DND-41 (cell line): ENCODE results near the gene CDKN2B-AS1.

ENCODE experiments used
- ATAC-seq: fragments of 200-7000 bp; cut with Tn5 transposase; 3 replicates; pipeline ENCODE4 v1.9.1; 2021; ENCODE audit warnings: low read depth; ENCODE audit not compliant: insufficient read depth
- DNase-seq: peaks from one replicate; pipeline ENCODE4 v3.0.0-alpha.2; 2020
- H2AFZ ChIP-seq: 2 replicates; pipeline ENCODE4 v1.6.0; 2012; ENCODE audit warnings: low read depth, low read length
- H3K27ac ChIP-seq: 2 replicates; pipeline ENCODE4 v1.5.1; 2012; ENCODE audit warnings: low read length, inconsistent platforms
- H3K27me3 ChIP-seq: fragments of 200-600 bp; sonication (generic); 2 replicates; pipeline ENCODE4 v1.6.0; 2012; ENCODE audit warnings: low read length, mild to moderate bottlenecking, inconsistent platforms; ENCODE audit not compliant: insufficient read depth, poor library complexity
- H3K36me3 ChIP-seq: 2 replicates; pipeline ENCODE4 v1.5.1; 2012; ENCODE audit warnings: low read length, inconsistent platforms; ENCODE audit not compliant: insufficient read depth
- H3K4me1 ChIP-seq: 2 replicates; pipeline ENCODE4 v1.5.1; 2012; ENCODE audit warnings: mild to moderate bottlenecking, low read length; ENCODE audit not compliant: insufficient read depth
- H3K4me2 ChIP-seq: 2 replicates; pipeline ENCODE4 v1.6.0; 2012; ENCODE audit warnings: mild to moderate bottlenecking, moderate library complexity, low read length, inconsistent platforms; ENCODE audit not compliant: insufficient read depth
- H3K4me3 ChIP-seq, 2 experiments: fragments of 200-600 bp in 1 of 2; shearing (Covaris generic) in 1 of 2; 2 replicates each; pipeline ENCODE4 v1.5.1; 2012 to 2016; ENCODE audit warnings: inconsistent platforms in 2 of 2, low read length in 2 of 2, mild to moderate bottlenecking in 2 of 2, low read depth in 1 of 2, moderate library complexity in 1 of 2
- H3K79me2 ChIP-seq: 2 replicates; pipeline ENCODE4 v1.6.0; 2012; ENCODE audit warnings: low read length, inconsistent platforms; ENCODE audit not compliant: insufficient read depth
- H3K9ac ChIP-seq: 2 replicates; pipeline ENCODE4 v1.6.0; 2012; ENCODE audit warnings: low read depth, mild to moderate bottlenecking, inconsistent platforms, low read length, moderate library complexity
- H3K9me3 ChIP-seq: 2 replicates; pipeline ENCODE4 v1.5.1; 2012; ENCODE audit warnings: low read length, moderate library complexity, mild to moderate bottlenecking, inconsistent platforms; ENCODE audit not compliant: insufficient read depth, severe bottlenecking
- H4K20me1 ChIP-seq: 2 replicates; pipeline ENCODE4 v1.6.0; 2012; ENCODE audit warnings: low read length; ENCODE audit not compliant: insufficient read depth
- EZH2 ChIP-seq: IDR thresholded peaks from 3 replicates; pipeline ENCODE4 v1.6.1; 2012; ENCODE audit warnings: borderline replicate concordance, low read depth, mild to moderate bottlenecking, moderate library complexity, low read length, inconsistent platforms; ENCODE audit not compliant: severe bottlenecking
- TF ChIP-seq, protein P1 (sequence below): IDR thresholded peaks from 2 replicates; pipeline ENCODE4 v1.5.1; 2012; ENCODE audit warnings: borderline replicate concordance, low read length, moderate library complexity, mild to moderate bottlenecking; ENCODE audit not compliant: poor library complexity, severe bottlenecking; ENCODE audit errors: extremely low read depth

The CDKN2B-AS1 gene

DNA sequence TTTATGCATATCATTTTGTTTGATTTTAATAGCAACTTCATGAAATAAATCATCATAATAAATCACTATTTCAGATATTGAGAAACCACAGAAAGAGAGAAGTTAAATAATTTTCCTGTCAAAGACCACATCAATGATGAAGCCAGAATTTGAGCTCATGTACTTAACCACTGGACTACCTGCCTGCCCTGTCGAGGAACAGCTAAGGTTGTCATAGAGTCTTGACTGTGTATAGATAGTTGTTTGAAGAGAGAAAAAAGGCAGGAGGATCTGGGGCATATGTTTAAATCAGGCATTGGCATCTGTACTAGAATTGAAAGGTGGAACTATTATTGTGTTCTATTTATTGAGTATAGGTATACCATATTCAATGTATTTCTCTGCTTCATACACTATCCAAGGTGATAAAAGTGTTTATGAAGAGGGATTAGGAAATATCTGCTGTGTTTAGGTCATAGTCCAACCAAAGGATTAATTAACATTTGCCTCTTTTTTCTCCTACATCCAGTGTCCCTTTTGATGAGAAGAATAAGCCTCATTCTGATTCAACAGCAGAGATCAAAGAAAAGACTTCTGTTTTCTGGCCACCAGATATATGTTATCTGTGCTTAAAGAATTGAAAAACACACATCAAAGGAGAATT, 51.8 kb downstream of the CDKN2B-AS1 start:
- ATAC-seq (no peak), DNase-seq (no peak)
- H3K9me3 ChIP-seq = no peaks in the 10 kb centered on the region
- TF ChIP-seq, protein P1, sequence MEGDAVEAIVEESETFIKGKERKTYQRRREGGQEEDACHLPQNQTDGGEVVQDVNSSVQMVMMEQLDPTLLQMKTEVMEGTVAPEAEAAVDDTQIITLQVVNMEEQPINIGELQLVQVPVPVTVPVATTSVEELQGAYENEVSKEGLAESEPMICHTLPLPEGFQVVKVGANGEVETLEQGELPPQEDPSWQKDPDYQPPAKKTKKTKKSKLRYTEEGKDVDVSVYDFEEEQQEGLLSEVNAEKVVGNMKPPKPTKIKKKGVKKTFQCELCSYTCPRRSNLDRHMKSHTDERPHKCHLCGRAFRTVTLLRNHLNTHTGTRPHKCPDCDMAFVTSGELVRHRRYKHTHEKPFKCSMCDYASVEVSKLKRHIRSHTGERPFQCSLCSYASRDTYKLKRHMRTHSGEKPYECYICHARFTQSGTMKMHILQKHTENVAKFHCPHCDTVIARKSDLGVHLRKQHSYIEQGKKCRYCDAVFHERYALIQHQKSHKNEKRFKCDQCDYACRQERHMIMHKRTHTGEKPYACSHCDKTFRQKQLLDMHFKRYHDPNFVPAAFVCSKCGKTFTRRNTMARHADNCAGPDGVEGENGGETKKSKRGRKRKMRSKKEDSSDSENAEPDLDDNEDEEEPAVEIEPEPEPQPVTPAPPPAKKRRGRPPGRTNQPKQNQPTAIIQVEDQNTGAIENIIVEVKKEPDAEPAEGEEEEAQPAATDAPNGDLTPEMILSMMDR = no peak
- no peak for TF ChIP-seq EZH2
- no peaks in the 10 kb centered on the region for H4K20me1 ChIP-seq
- 0 out of 2 replicates have a peak, but pooled peaks cover 4% of the 10 kb centered on the region for H3K79me2 ChIP-seq
- peaks cover 39% of the 10 kb centered on the region for H3K36me3 ChIP-seq
- no peak overlapping the region for H3K4me2 ChIP-seq
- no peak overlapping the region for H3K9ac ChIP-seq
- H3K27ac ChIP-seq = no peak overlapping the region
- no peak overlapping the region for H2AFZ ChIP-seq
- no peaks in the 10 kb centered on the region for H3K27me3 ChIP-seq
- no peak overlapping the region for H3K4me3 ChIP-seq
- H3K4me1 ChIP-seq = peaks cover 29% of the 10 kb centered on the region

DNA sequence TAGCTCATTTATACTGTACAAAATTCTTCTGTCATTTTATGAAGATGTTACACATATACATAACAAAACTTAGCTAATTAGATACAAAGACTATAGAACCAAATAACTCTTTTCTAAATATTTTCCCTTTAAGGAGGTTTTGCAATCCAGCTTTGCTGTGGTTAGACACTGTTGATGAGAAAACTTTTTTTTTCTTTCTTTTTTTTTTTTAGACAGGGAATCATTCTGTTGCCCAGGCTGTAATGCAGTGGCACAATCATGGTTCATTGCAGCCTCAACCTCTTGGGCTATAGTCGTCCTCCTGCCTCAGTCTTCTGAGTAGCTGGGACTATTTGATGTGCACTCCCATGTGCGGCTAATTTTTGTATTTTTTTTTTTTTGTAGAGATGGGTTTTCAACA, 53.0 kb downstream of the CDKN2B-AS1 start:
- H3K4me1 ChIP-seq = peaks cover 32% of the 10 kb centered on the region
- no peak overlapping the region for H3K4me2 ChIP-seq
- H3K9me3 ChIP-seq = no peaks in the 10 kb centered on the region
- no peaks in the 10 kb centered on the region for H3K79me2 ChIP-seq
- TF ChIP-seq, protein P1 = no peak
- no peak for TF ChIP-seq EZH2
- no peak overlapping the region for H3K9ac ChIP-seq
- H3K27me3 ChIP-seq = no peaks in the 10 kb centered on the region
- H3K36me3 ChIP-seq = peaks cover 49% of the 10 kb centered on the region
- H3K27ac ChIP-seq = no peak overlapping the region
- ATAC-seq = no peak
- no peak overlapping the region for H2AFZ ChIP-seq
- no peak overlapping the region for H3K4me3 ChIP-seq
- no peak for DNase-seq
- no peaks in the 10 kb centered on the region for H4K20me1 ChIP-seq

DNA sequence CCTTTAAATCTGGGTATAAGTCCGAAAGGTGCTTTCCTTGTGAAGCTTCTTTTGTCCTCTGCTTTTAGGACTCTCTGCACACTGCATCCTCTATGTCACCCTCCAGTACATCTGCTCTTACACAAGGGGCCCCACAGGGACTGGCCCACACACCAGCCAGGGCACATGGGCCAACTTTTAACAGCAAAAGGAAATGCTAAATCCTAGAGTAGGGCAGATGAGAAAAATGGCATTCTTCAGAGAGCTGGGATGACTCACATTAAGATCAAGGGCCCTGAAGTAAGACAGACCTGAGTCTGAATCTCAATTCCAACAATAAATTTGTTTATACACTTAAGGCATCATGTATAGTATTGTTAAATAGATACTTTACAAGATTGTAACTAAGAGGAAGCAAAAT, 54.8 kb downstream of the CDKN2B-AS1 start:
- ATAC-seq (peak; percentile 49), DNase-seq (peak; percentile 47)
- H3K27ac ChIP-seq = peak overlapping the region; percentile 51
- no peak overlapping the region for H2AFZ ChIP-seq
- TF ChIP-seq, protein P1 = no peak
- TF ChIP-seq EZH2 = no peak
- no peaks in the 10 kb centered on the region for H3K9me3 ChIP-seq
- no peak overlapping the region for H3K4me2 ChIP-seq
- peaks cover 32% of the 10 kb centered on the region for H3K4me1 ChIP-seq
- H3K9ac ChIP-seq = no peak overlapping the region
- no peaks in the 10 kb centered on the region for H3K27me3 ChIP-seq
- H3K4me3 ChIP-seq = no peak overlapping the region
- H3K36me3 ChIP-seq = peaks cover 65% of the 10 kb centered on the region
- no peaks in the 10 kb centered on the region for H4K20me1 ChIP-seq
- H3K79me2 ChIP-seq = no peaks in the 10 kb centered on the region
